Progenitor cell of endocrine pancreas (in vitro differentiated cells): ENCODE results near the gene SPP2. TPM values are rescaled to one million over a fixed set of nuclear protein-coding genes. Genes with fewer than 3 reads are reported as not detected.
A peak's percentile ranks its signal among the peaks of the same experiment; 100 is the strongest.

Experiments used
- DNase-seq: peaks from one replicate; pipeline ENCODE4 v3.0.0; 2021; ENCODE audit warnings: low spot score; ENCODE audit not compliant: unreplicated experiment
- H3K27ac Mint-ChIP-seq: 2 replicates; pipeline ENCODE4 v1.8.0; 2021; ENCODE audit warnings: mild to moderate bottlenecking, moderate library complexity, mixed read lengths
- H3K27me3 Mint-ChIP-seq: 2 replicates; pipeline ENCODE4 v1.8.0; 2021; ENCODE audit warnings: mixed read lengths
- H3K36me3 Mint-ChIP-seq: 2 replicates; pipeline ENCODE4 v1.8.0; 2022; ENCODE audit warnings: mixed read lengths; ENCODE audit not compliant: insufficient read depth
- H3K4me1 Mint-ChIP-seq: 2 replicates; pipeline ENCODE4 v1.8.0; 2021; ENCODE audit warnings: low read depth, mixed read lengths
- H3K4me3 Mint-ChIP-seq: 2 replicates; pipeline ENCODE4 v1.8.0; 2021; ENCODE audit warnings: low read depth, mild to moderate bottlenecking, moderate library complexity, mixed read lengths
- H3K9me3 Mint-ChIP-seq: 2 replicates; pipeline ENCODE4 v1.8.0; 2021; ENCODE audit warnings: low read depth, mixed read lengths
- CTCF ChIP-seq: fragments of 200-600 bp; sonication (generic); IDR thresholded peaks from one replicate; pipeline ENCODE4 v1.5.0; 2021; ENCODE audit warnings: antibody characterized with exemption, mild to moderate bottlenecking; ENCODE audit not compliant: unreplicated experiment
- total RNA-seq: library from RNA; stranded (reverse); gene quantifications from 2 replicates; pipeline ENCODE4 v1.2.1, GENCODE V29; 2021

The SPP2 gene
- total RNA-seq, 1 donor from 2014 or later = not detected

- Mint-ChIP-seq H3K4me3 (no peak overlapping the region), H3K27me3 (peaks cover 1% of the 10 kb centered on the region), H3K36me3 (no peaks in the 10 kb centered on the region), H3K27ac (no peak overlapping the region), H3K4me1 (peaks cover 7% of the 10 kb centered on the region), H3K9me3 (no peaks in the 10 kb centered on the region)
- TF ChIP-seq CTCF = no peak
- DNase-seq = no peak
These were observed 48.2 kb downstream of the SPP2 start for GRCh38 chr2:234098681-234099080.

GRCh38 chr2:234099266-234099665 is 48.8 kb downstream of the SPP2 start:
- Mint-ChIP-seq H3K27ac (no peak overlapping the region), H3K4me1 (peaks cover 7% of the 10 kb centered on the region), H3K9me3 (no peaks in the 10 kb centered on the region), H3K27me3 (peaks cover 4% of the 10 kb centered on the region), H3K4me3 (no peak overlapping the region), H3K36me3 (no peaks in the 10 kb centered on the region)
- no peak for TF ChIP-seq CTCF
- no peak for DNase-seq

GRCh38 chr2:234100686-234101085 is 50.2 kb downstream of the SPP2 start:
- Mint-ChIP-seq H3K4me1 (peaks cover 7% of the 10 kb centered on the region), H3K4me3 (no peak overlapping the region), H3K36me3 (no peaks in the 10 kb centered on the region), H3K27me3 (peaks cover 14% of the 10 kb centered on the region), H3K9me3 (no peaks in the 10 kb centered on the region), H3K27ac (no peak overlapping the region)
- TF ChIP-seq CTCF = no peak
- DNase-seq = no peak

GRCh38 chr2:234102112-234102511 is 51.6 kb downstream of the SPP2 start:
- no peaks in the 10 kb centered on the region for H3K36me3 Mint-ChIP-seq
- H3K4me3 Mint-ChIP-seq = no peak overlapping the region
- peak; percentile 13 for TF ChIP-seq CTCF
- H3K27me3 Mint-ChIP-seq = peaks cover 14% of the 10 kb centered on the region
- peaks cover 7% of the 10 kb centered on the region for H3K4me1 Mint-ChIP-seq
- peaks cover 2% of the 10 kb centered on the region for H3K9me3 Mint-ChIP-seq
- no peak overlapping the region for H3K27ac Mint-ChIP-seq
- DNase-seq = no peak

GRCh38 chr2:234107861-234108260 is 57.4 kb downstream of the SPP2 start:
- no peaks in the 10 kb centered on the region for H3K4me1 Mint-ChIP-seq
- no peak overlapping the region for H3K4me3 Mint-ChIP-seq
- no peak for DNase-seq
- no peaks in the 10 kb centered on the region for H3K36me3 Mint-ChIP-seq
- H3K27ac Mint-ChIP-seq = no peak overlapping the region
- H3K27me3 Mint-ChIP-seq = peaks cover 24% of the 10 kb centered on the region
- H3K9me3 Mint-ChIP-seq = peaks cover 2% of the 10 kb centered on the region
- no peak for TF ChIP-seq CTCF
